Measurements from ENCODE around the gene CFAP92.

- no peak for TF ChIP-seq SIN3A (IDR thresholded peaks at IDR 0.05; ENCODE audit: borderline replicate concordance, insufficient read depth, low read length)
- TF ChIP-seq TAF1 (IDR thresholded peaks at IDR 0.05; ENCODE audit: borderline replicate concordance, insufficient read depth, low read length): no peak
- TF ChIP-seq POLR2AphosphoS5 (IDR thresholded peaks at IDR 0.05; ENCODE audit: low read depth, low read length): no peak
- no peak for TF ChIP-seq REST (IDR thresholded peaks at IDR 0.05; ENCODE audit: insufficient read depth in 1 of 2, low read depth in 2 of 2, low read length in 2 of 2)
- TF ChIP-seq FOXP2 (optimal IDR thresholded peaks at IDR 0.05; ENCODE audit: borderline replicate concordance, extremely low read depth, extremely low read length, insufficient read depth): no peak
Observed at GRCh38 chr3:128965280-128965679, 28.6 kb downstream of the CFAP92 start.

All from PFSK-1 (cell line).